HepG2 (cell line): ENCODE measurements around the gene TRAPPC12. TPM values are rescaled to one million over a fixed set of nuclear protein-coding genes. Genes with fewer than 3 reads are reported as not detected.

Experiments
- AFF4 ChIP-seq: sonication (generic); formaldehyde crosslinking; IDR thresholded peaks from 2 replicates; pipeline ENCODE4 v1.4.0; 2020; ENCODE audit warnings: missing genetic modification reagents
- ELF3 ChIP-seq: IDR thresholded peaks from 2 replicates; pipeline ENCODE4 v1.6.1; 2016; ENCODE audit warnings: missing genetic modification reagents, missing compliant biosample characterization
- GABPA ChIP-seq, 2 experiments: IDR thresholded peaks; 2 replicates each; pipeline ENCODE4 v1.6.1; 2011 to 2016; ENCODE audit warnings: low read depth in 2 of 2, low read length in 1 of 2, missing biosample characterization in 1 of 2, missing genetic modification characterization in 1 of 2
- GMEB2 ChIP-seq: IDR thresholded peaks from 2 replicates; pipeline ENCODE4 v1.6.1; 2016; ENCODE audit warnings: missing biosample characterization, missing genetic modification reagents, low read depth
- HBP1 ChIP-seq: IDR thresholded peaks from 2 replicates; pipeline ENCODE4 v1.6.1; 2016; ENCODE audit warnings: low read depth, control low read depth
- KLF9 ChIP-seq: IDR thresholded peaks from 2 replicates; pipeline ENCODE4 v1.6.1; 2016; ENCODE audit warnings: low read depth
- MED8 ChIP-seq: sonication (generic); formaldehyde crosslinking; IDR thresholded peaks from 2 replicates; pipeline ENCODE4 v1.8.1; 2023; ENCODE audit warnings: mild to moderate bottlenecking, missing genetic modification reagents; ENCODE audit not compliant: insufficient replicate concordance
- MLLT10 ChIP-seq: sonication (generic); formaldehyde crosslinking; IDR thresholded peaks from 2 replicates; pipeline ENCODE4 v1.4.0; 2020; ENCODE audit warnings: missing genetic modification reagents
- NFIB ChIP-seq: sonication (generic); formaldehyde crosslinking; IDR thresholded peaks from 2 replicates; pipeline ENCODE4 v1.9.0; 2021; ENCODE audit warnings: missing genetic modification reagents, mild to moderate bottlenecking, borderline replicate concordance
- TAF1 ChIP-seq: sonication (generic); formaldehyde crosslinking; IDR thresholded peaks from 2 replicates; pipeline ENCODE4 v1.4.0; 2020; ENCODE audit warnings: missing genetic modification reagents
- YEATS4 ChIP-seq: sonication (generic); formaldehyde crosslinking; IDR thresholded peaks from 2 replicates; pipeline ENCODE4 v1.4.0; 2020; ENCODE audit warnings: missing genetic modification reagents, borderline replicate concordance
- ZBTB4 ChIP-seq: sonication (generic); formaldehyde crosslinking; IDR thresholded peaks from 2 replicates; pipeline ENCODE4 v1.4.0; 2020; ENCODE audit warnings: missing genetic modification reagents, mild to moderate bottlenecking, borderline replicate concordance
- ZNF230 ChIP-seq: sonication (generic); formaldehyde crosslinking; IDR thresholded peaks from 2 replicates; pipeline ENCODE4 v1.4.0; 2020; ENCODE audit warnings: mild to moderate bottlenecking, missing genetic modification reagents
- ZNF44 ChIP-seq: sonication (generic); formaldehyde crosslinking; IDR thresholded peaks from 2 replicates; pipeline ENCODE4 v1.5.1; 2020; ENCODE audit warnings: mild to moderate bottlenecking, missing genetic modification reagents
- ZNF552 ChIP-seq: sonication (generic); formaldehyde crosslinking; IDR thresholded peaks from 2 replicates; pipeline ENCODE4 v1.9.0; 2022; ENCODE audit warnings: missing genetic modification reagents, mild to moderate bottlenecking, borderline replicate concordance
- ZNF710 ChIP-seq: sonication (generic); formaldehyde crosslinking; IDR thresholded peaks from 2 replicates; pipeline ENCODE4 v1.5.0; 2020; ENCODE audit warnings: mild to moderate bottlenecking, missing genetic modification reagents, borderline replicate concordance
- ZNF724P ChIP-seq: sonication (generic); formaldehyde crosslinking; IDR thresholded peaks from 2 replicates; pipeline ENCODE4 v1.8.0; 2022; ENCODE audit warnings: missing genetic modification reagents, borderline replicate concordance
- ZNF883 ChIP-seq: sonication (generic); formaldehyde crosslinking; IDR thresholded peaks from 2 replicates; pipeline ENCODE4 v1.5.1; 2020; ENCODE audit warnings: mild to moderate bottlenecking, missing genetic modification reagents; ENCODE audit errors: not compliant biosample characterization
- polyA plus RNA-seq, 8 experiments: library from polyadenylated mRNA; depleted of rRNA in 3 of 8; stranded (reverse) in 7 of 8; unstranded in 1 of 8; fragments of >200 nt; fragmentation: Illumina TruSeq in 4 of 8; extraction: Trizol in 4 of 8; gene quantifications; 2 replicates each; pipeline versions ENCODE4 v1.2.1 to v1.2.3, GENCODE V29; 2011 to 2016; ENCODE audit warnings: low read depth in 4 of 8, missing spikeins in 1 of 8, mixed read lengths in 1 of 8; ENCODE audit not compliant: insufficient read depth in 1 of 8
- total RNA-seq, 5 experiments: library from RNA; depleted of rRNA; stranded (reverse); fragments of >200 nt; fragmentation: Illumina TruSeq; extraction: Trizol; gene quantifications; 2 replicates each; pipeline ENCODE4 v1.2.3, GENCODE V29; 2016; ENCODE audit warnings: low read depth in 1 of 5

The TRAPPC12 gene
- total and polyA plus RNA-seq, 2 of the 13 experiments (the other 11 are each of a cell fraction or from before 2014, with no cell fraction given) = 46.4 to 97.7 TPM

GRCh38 chr2:3466482-3466863 is 87.0 kb downstream of the TRAPPC12 start (continued):
- TF ChIP-seq AFF4 (CRISPR knock-in tag) (no peak), ZNF724P (CRISPR knock-in tag) (no peak), GABPA (IDR thresholded peaks at IDR 0.05; ENCODE audit: low read depth, low read length) (no peak), GABPA (CRISPR knock-in tag; IDR thresholded peaks at IDR 0.05; ENCODE audit: low read depth) (no peak), ZNF230 (CRISPR knock-in tag) (no peak), MLLT10 (no peak), KLF9 (CRISPR knock-in tag) (no peak), YEATS4 (no peak), ZNF883 (CRISPR knock-in tag) (peak; percentile 42), ZNF710 (0 out of 2 replicates have a peak, but pooled peaks have one; percentile 11), TAF1 (CRISPR knock-in tag) (0 out of 2 replicates have a peak, but pooled peaks have one; percentile 15), ZBTB4 (CRISPR knock-in tag) (no peak), HBP1 (CRISPR knock-in tag) (no peak), MED8 (CRISPR knock-in tag) (no peak), NFIB (no peak), GMEB2 (CRISPR knock-in tag) (no peak), ZNF44 (CRISPR knock-in tag) (no peak; the same call in 1 of the 2 replicates), ELF3 (CRISPR knock-in tag) (no peak), ZNF552 (CRISPR knock-in tag) (0 out of 2 replicates have a peak, but pooled peaks have one; percentile 2)
